GM12864 (cell line): ENCODE measurements around the gene SLX4IP.

Source experiments
- DNase-seq: peaks from one replicate; pipeline ENCODE4 v3.0.0-alpha.2; 2011; ENCODE audit warnings: low read depth
- H3K4me3 ChIP-seq: 2 replicates; pipeline ENCODE4 v1.5.1; 2011; ENCODE audit warnings: mild to moderate bottlenecking, low read depth, low read length, control low read depth
- TF ChIP-seq, protein P1 (sequence below): IDR thresholded peaks from 2 replicates; pipeline ENCODE4 v1.5.1; 2011; ENCODE audit warnings: low read depth, mild to moderate bottlenecking, moderate library complexity, low read length, control low read depth, inconsistent platforms; ENCODE audit errors: missing control alignments

SLX4IP gene

DNA sequence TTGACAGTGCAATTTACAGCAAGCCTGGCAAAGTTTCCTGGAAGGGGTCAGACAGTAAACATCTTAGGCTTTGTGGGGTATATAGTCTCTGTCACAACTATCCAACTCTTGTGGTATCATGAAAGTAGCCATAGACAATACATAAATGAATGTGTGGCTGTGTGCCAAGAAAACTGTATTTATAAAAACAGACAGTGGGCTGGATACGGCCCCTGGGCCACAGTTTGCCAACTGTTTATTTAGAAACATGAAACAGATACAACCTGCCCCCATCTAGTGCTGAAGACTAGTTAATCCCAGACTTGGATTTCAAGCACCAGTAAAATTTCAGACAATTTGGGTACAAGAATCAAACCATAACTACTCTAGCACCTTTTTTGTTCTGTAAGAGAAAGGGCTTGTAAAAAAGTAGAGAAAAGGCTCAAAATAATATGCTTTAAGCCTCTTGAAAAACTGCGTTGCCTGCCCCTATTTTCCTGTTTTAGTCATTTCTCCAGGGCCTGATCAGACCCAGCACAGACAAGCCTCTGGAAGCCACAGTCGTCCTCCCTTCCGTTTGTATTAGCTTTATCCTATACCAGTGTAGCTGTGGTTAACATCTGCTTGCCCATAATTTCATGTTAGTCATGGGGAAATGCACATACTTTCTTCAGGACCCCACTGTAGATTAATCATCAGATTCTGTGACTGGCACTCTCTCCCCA lies 207.9 kb downstream of the SLX4IP start:
- no peak for DNase-seq
- TF ChIP-seq, protein P1, sequence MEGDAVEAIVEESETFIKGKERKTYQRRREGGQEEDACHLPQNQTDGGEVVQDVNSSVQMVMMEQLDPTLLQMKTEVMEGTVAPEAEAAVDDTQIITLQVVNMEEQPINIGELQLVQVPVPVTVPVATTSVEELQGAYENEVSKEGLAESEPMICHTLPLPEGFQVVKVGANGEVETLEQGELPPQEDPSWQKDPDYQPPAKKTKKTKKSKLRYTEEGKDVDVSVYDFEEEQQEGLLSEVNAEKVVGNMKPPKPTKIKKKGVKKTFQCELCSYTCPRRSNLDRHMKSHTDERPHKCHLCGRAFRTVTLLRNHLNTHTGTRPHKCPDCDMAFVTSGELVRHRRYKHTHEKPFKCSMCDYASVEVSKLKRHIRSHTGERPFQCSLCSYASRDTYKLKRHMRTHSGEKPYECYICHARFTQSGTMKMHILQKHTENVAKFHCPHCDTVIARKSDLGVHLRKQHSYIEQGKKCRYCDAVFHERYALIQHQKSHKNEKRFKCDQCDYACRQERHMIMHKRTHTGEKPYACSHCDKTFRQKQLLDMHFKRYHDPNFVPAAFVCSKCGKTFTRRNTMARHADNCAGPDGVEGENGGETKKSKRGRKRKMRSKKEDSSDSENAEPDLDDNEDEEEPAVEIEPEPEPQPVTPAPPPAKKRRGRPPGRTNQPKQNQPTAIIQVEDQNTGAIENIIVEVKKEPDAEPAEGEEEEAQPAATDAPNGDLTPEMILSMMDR, result no peak
- no peak overlapping the region for H3K4me3 ChIP-seq

- TF ChIP-seq, protein P1, result no peak
- DNase-seq, result no peak
- no peak overlapping the region for H3K4me3 ChIP-seq
These were observed 208.4 kb downstream of the SLX4IP start for GRCh38 chr20:10643560-10643873.

DNA sequence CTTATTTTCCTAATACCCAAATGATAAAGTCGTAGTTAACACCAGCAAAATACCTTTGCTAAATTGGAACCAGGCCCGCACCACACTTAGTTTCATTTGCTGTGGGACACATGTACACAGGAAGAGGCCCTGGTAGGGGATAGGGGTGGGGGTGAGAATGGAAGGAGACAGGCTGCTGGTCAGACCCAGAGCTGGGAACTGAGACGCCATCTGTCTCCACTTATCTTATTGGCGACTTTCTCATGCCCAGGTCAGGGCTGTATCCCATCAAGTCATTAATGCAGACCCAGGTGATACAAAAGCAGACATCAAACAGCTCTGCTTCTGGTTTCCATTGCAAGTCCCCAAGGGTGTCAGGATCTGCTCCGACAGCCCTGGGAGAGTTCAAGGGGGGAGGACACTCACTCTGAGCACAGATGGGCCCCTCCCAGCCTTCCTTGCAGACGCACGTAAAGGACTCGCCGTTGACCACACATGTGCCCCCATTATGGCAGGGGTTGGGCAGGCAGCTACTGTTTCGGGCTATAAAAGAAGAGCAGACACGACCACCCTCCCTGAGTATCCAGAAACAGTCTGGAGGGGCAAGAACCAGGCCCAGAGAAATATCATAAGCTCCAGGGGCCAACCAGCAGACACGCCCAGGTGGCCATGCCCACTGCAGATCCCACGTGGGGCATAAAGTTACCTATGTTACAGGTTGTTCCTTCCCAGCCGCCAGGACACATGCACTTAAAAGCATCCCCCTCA lies 209.5 kb downstream of the SLX4IP start:
- no peak overlapping the region for H3K4me3 ChIP-seq
- TF ChIP-seq, protein P1, result no peak
- peak; percentile 31 for DNase-seq

- DNase-seq, result no peak
- TF ChIP-seq, protein P1, result no peak
- no peak overlapping the region for H3K4me3 ChIP-seq
These were observed 210.1 kb downstream of the SLX4IP start for GRCh38 chr20:10645205-10645570.

DNA sequence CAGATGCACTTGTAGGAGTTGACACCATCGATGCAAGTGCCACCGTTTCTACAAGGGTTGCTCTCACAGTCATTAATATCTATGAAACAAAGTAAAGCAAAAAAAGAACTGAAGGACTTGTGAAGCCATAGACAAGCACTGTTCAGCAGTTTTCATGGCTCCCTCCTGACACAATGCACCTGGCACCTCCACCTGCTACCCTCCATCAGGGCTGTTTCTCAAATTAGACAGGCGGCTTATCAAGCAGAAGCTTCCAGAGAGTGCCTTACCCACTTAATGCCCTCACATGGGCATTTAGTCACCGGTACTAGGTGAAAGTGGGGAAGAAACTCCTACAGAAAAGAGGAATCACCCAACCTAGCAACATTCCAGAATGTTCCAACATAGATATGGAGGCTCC lies 210.9 kb downstream of the SLX4IP start:
- DNase-seq, result no peak
- no peak overlapping the region for H3K4me3 ChIP-seq
- TF ChIP-seq, protein P1, result no peak

DNA sequence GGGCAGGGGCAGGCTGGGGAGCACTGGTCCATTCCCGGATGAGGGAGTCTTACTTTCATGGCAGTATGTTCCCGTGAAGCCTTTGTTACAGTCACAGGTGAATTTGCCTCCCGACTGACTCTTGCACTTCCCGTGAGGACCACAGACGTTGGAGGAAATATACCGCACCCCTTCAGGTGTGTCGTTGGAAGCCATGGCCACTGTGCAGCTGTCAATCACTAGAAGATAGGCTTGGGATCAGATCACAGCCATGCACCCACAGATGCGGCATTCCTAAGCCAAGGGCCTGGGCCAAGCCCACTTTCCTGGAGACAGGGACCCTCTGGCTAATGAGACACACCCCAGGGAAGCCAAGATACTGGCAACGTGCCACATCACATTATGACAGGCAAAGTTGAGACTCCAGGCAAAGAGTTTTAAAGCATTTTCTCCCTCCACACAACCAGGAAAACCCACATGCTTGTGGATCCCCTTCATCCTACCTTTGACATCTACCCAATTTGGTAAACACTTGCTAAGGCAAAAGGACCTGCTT lies 211.8 kb downstream of the SLX4IP start:
- no peak for DNase-seq
- TF ChIP-seq, protein P1, result no peak
- H3K4me3 ChIP-seq, result no peak overlapping the region

DNA sequence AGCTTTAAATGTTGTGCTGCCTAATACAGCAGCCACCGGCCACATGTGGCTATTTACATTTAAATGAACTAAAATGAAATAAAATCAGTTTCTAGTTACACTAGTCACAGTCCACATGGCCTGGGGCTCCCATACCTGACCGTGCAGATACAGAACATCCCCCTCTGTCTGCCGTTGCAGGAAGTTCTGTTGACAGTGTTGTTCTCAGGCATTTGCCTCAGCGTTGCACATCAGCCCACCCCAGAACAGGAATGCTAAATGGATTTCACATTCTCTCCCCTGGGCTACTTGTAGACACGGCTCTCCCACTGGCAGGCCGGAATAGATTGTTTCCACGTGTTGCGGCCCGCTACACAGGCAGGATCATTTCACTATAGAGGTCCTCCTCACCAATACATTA lies 212.4 kb downstream of the SLX4IP start:
- TF ChIP-seq, protein P1, result peak; percentile 54
- no peak for DNase-seq
- H3K4me3 ChIP-seq, result no peak overlapping the region
